A549 (cell line): ENCODE results near the gene ALDH1L1. TPM values are rescaled to one million over a fixed set of nuclear protein-coding genes. Genes with fewer than 3 reads are reported as not detected.
A peak's percentile ranks its signal among the peaks of the same experiment; 100 is the strongest.

Experiments used
- ATAC-seq, 2 experiments: fragments of 200-7000 bp in 1 of 2; fragments of >200 bp in 1 of 2; cut with Nextera tagmentation in 1 of 2; cut with Tn5 transposase in 1 of 2; 3 replicates each; pipeline versions ENCODE4 v1.8.0 to v1.9.1; 2018 to 2020; ENCODE audit warnings: mild to moderate bottlenecking in 1 of 2, moderate library complexity in 1 of 2
- CTCF ChIA-PET: fragments of 300-600 bp; sonication (Branson Sonifier 250); formaldehyde crosslinking; extraction: SDS; loops from one replicate; lab custom pipeline; 2021; ENCODE audit warnings: antibody characterized with exemption, inconsistent platforms; lab: Yijun Ruan, JAX
- POLR2A ChIA-PET: fragments of 350-600 bp; formaldehyde crosslinking; extraction: SDS; loops from one replicate; lab custom pipeline; 2021; ENCODE audit warnings: antibody characterized with exemption, inconsistent platforms; lab: Yijun Ruan, JAX
- DNase-seq, 2 experiments: peaks; one replicate each; pipeline versions ENCODE4 v3.0.0 to v3.0.0-alpha.2; 2011 to 2016; ENCODE audit warnings: low read depth in 1 of 2, low spot score in 1 of 2
- FAIRE-seq: peaks from 2 replicates; lab custom pipeline; 2011; peaks lifted over from hg19 to GRCh38; lab: Jason Lieb, UNC
- H3K27ac ChIP-seq, 2 experiments: fragments of >200 bp; sonication (Bioruptor Twin); formaldehyde crosslinking; 3 replicates each; pipeline ENCODE4 v1.5.1; 2016 to 2017
- H3K4me1 ChIP-seq: fragments of >200 bp; sonication (Bioruptor Twin); formaldehyde crosslinking; 3 replicates; pipeline ENCODE4 v1.6.1; 2016
- H3K4me2 ChIP-seq: fragments of >200 bp; sonication (Bioruptor Twin); formaldehyde crosslinking; 3 replicates; pipeline ENCODE4 v1.6.1; 2016
- H3K4me3 ChIP-seq: fragments of >200 bp; sonication (Bioruptor Twin); formaldehyde crosslinking; 3 replicates; pipeline ENCODE4 v1.5.1; 2016
- H3K9me3 ChIP-seq: fragments of >200 bp; sonication (Bioruptor Twin); formaldehyde crosslinking; 3 replicates; pipeline ENCODE4 v1.6.1; 2016
- BHLHE40 ChIP-seq: IDR thresholded peaks from 2 replicates; pipeline ENCODE4 v1.6.1; 2012; ENCODE audit warnings: low read depth, low read length, inconsistent platforms
- CBX2 ChIP-seq: fragments of 200-600 bp; sonication (generic); IDR thresholded peaks from 2 replicates; pipeline ENCODE4 v1.6.1; 2016; ENCODE audit warnings: low read depth, mild to moderate bottlenecking, borderline replicate concordance
- CBX8 ChIP-seq: fragments of 200-600 bp; sonication (generic); IDR thresholded peaks from 2 replicates; pipeline ENCODE4 v1.6.1; 2016
- CEBPB ChIP-seq, 2 experiments: fragments of >200 bp in 1 of 2; sonication (Bioruptor Twin) in 1 of 2; formaldehyde crosslinking in 1 of 2; IDR thresholded peaks; 2 replicates each; pipeline ENCODE4 v1.6.1; 2012 to 2016
- CHD2 ChIP-seq: fragments of 150-350 bp; IDR thresholded peaks from 2 replicates; pipeline ENCODE4 v1.6.1; 2014; ENCODE audit warnings: low read length; ENCODE audit not compliant: partially characterized antibody
- CHD4 ChIP-seq: fragments of 200-600 bp; sonication (generic); IDR thresholded peaks from 2 replicates; pipeline ENCODE4 v1.6.1; 2016; ENCODE audit warnings: antibody characterized with exemption, mild to moderate bottlenecking, borderline replicate concordance
- CTCF ChIP-seq: fragments of >200 bp; sonication (Bioruptor Twin); formaldehyde crosslinking; IDR thresholded peaks from 3 replicates; pipeline ENCODE4 v1.5.1; 2016
- EHF ChIP-seq: fragments of 250-450 bp; sonication (Bioruptor Pico); IDR thresholded peaks from 2 replicates; pipeline ENCODE4 v1.5.0; 2020; ENCODE audit warnings: mild to moderate bottlenecking
- FOSL2 ChIP-seq, 2 experiments: fragments of 450-650 bp in 1 of 2; fragments of >200 bp in 1 of 2; sonication (Bioruptor Twin) in 1 of 2; formaldehyde crosslinking; IDR thresholded peaks; 2 replicates each; pipeline versions ENCODE4 v1.5.0 to v1.6.1; 2016 to 2020; ENCODE audit warnings: mild to moderate bottlenecking in 1 of 2, moderate library complexity in 1 of 2
- GATA3 ChIP-seq: IDR thresholded peaks from 2 replicates; pipeline ENCODE4 v1.6.1; 2012; ENCODE audit warnings: borderline replicate concordance
- HEYL ChIP-seq: fragments of 250-450 bp; sonication (Bioruptor Pico); IDR thresholded peaks from 2 replicates; pipeline ENCODE4 v1.8.0; 2021; ENCODE audit warnings: mild to moderate bottlenecking, moderate library complexity
- HOXB13 ChIP-seq: fragments of 250-450 bp; sonication (Bioruptor Pico); IDR thresholded peaks from 2 replicates; pipeline ENCODE4 v1.5.0; 2020; ENCODE audit warnings: low read depth, mild to moderate bottlenecking, moderate library complexity
- HOXB5 ChIP-seq: fragments of 250-450 bp; sonication (Bioruptor Pico); IDR thresholded peaks from 2 replicates; pipeline ENCODE4 v1.5.0; 2020; ENCODE audit warnings: mild to moderate bottlenecking, moderate library complexity
- JUN ChIP-seq, 2 experiments: fragments of >200 bp; sonication (Bioruptor Twin); formaldehyde crosslinking; IDR thresholded peaks; 2 replicates in 1 of 2; 3 replicates in 1 of 2; pipeline ENCODE4 v1.6.1; 2016 to 2017
- JUNB ChIP-seq: fragments of >200 bp; sonication (Bioruptor Twin); formaldehyde crosslinking; IDR thresholded peaks from 2 replicates; pipeline ENCODE4 v1.6.1; 2016
- MAFK ChIP-seq: fragments of 450-650 bp; IDR thresholded peaks from 2 replicates; pipeline ENCODE4 v1.6.1; 2014; ENCODE audit not compliant: partially characterized antibody
- MYC ChIP-seq: IDR thresholded peaks from 2 replicates; pipeline ENCODE4 v1.6.1; 2012; ENCODE audit warnings: mild to moderate bottlenecking, inconsistent platforms, low read length, improper control_type of control experiment, borderline replicate concordance
- NPAS2 ChIP-seq: fragments of 250-450 bp; sonication (Bioruptor Pico); IDR thresholded peaks from 2 replicates; pipeline ENCODE4 v1.8.0; 2022; ENCODE audit warnings: mild to moderate bottlenecking, moderate library complexity, borderline replicate concordance
- NR3C1 ChIP-seq: fragments of >200 bp; sonication (Bioruptor Twin); formaldehyde crosslinking; IDR thresholded peaks from 3 replicates; pipeline ENCODE4 v1.6.1; 2017
- PHF8 ChIP-seq: fragments of 200-600 bp; sonication (generic); IDR thresholded peaks from 2 replicates; pipeline ENCODE4 v1.6.1; 2016; ENCODE audit warnings: low read depth, mild to moderate bottlenecking, antibody characterized with exemption, moderate library complexity, borderline replicate concordance
- RARB ChIP-seq: fragments of 250-450 bp; sonication (Bioruptor Pico); IDR thresholded peaks from 2 replicates; pipeline ENCODE4 v1.8.0; 2021; ENCODE audit warnings: mild to moderate bottlenecking, moderate library complexity
- RCOR1 ChIP-seq: fragments of 150-350 bp; IDR thresholded peaks from 2 replicates; pipeline ENCODE4 v1.6.1; 2014; ENCODE audit warnings: antibody characterized with exemption, low read length, low read depth
- SMC3 ChIP-seq: fragments of >200 bp; sonication (Bioruptor Twin); formaldehyde crosslinking; IDR thresholded peaks from 3 replicates; pipeline ENCODE4 v1.6.1; 2018; ENCODE audit warnings: inconsistent platforms
- TFCP2L1 ChIP-seq: fragments of 250-450 bp; sonication (Bioruptor Pico); IDR thresholded peaks from 2 replicates; pipeline ENCODE4 v1.5.0; 2021; ENCODE audit warnings: mild to moderate bottlenecking
- TP53 ChIP-seq: fragments of 250-450 bp; sonication (Bioruptor Pico); IDR thresholded peaks from 2 replicates; pipeline ENCODE4 v1.5.0; 2021; ENCODE audit warnings: mild to moderate bottlenecking, moderate library complexity
- ZC3H11A ChIP-seq: fragments of 450-650 bp; IDR thresholded peaks from 2 replicates; pipeline ENCODE4 v1.6.1; 2014; ENCODE audit warnings: antibody characterized with exemption, mild to moderate bottlenecking
- ZNF302 ChIP-seq: fragments of 250-450 bp; sonication (Bioruptor Pico); IDR thresholded peaks from 2 replicates; pipeline ENCODE4 v1.9.0; 2021; ENCODE audit warnings: inconsistent platforms, mild to moderate bottlenecking, moderate library complexity
- ZSCAN20 ChIP-seq: fragments of 250-450 bp; sonication (Bioruptor Pico); IDR thresholded peaks from 2 replicates; pipeline ENCODE4 v1.8.0; 2022; ENCODE audit warnings: mild to moderate bottlenecking, moderate library complexity
- WGBS: methylation state at CpG from one replicate; pipeline ENCODE4 v1.1.6; 2017; ENCODE audit errors: missing lambda C conversion rate; 5-methylcytosine and 5-hydroxymethylcytosine counted together
- polyA plus RNA-seq, 4 experiments: library from polyadenylated mRNA; depleted of rRNA in 3 of 4; stranded (reverse); fragments of >200 nt; fragmentation: RNase III in 1 of 4; extraction: RNeasy Plus Mini Kit Qiagen cat#74134 plus additional on column Dnase treatment in 1 of 4; gene quantifications; 2 replicates in 3 of 4; 3 replicates in 1 of 4; pipeline ENCODE4 v1.2.3, GENCODE V29; 2011 to 2017
- TF ChIP-seq, protein P1 (sequence below): IDR thresholded peaks from 2 replicates; pipeline ENCODE4 v1.6.1; 2012
- TF ChIP-seq, protein P2 (sequence below): fragments of >200 bp; sonication (Bioruptor Twin); formaldehyde crosslinking; IDR thresholded peaks from 3 replicates; pipeline ENCODE4 v1.6.1; 2016

The ALDH1L1 gene
- polyA plus RNA-seq, 2 of the 4 experiments (the other 2 are of a cell fraction) = 0.14 to 0.18 TPM

DNA sequence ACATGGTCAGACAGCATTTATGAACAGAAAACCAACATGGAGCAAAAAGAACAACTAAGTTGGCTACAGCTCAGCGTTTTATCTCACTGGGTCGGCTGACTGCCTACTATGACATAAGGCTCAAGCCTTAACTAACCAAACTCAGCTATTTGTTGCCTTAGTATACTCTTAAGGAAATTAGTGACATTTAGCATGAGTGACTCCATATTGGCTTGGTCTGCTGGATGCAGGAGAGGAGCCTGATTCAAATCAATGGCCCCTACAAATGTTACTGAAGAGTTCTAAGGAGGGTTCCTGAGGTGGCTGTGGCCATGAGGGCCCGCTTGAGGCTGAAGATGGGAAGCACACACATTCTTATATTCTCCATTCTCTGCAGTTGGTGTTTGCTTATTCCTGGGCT, 20.1 kb upstream of the ALDH1L1 start:
- no peak overlapping the region for H3K4me2 ChIP-seq
- ATAC-seq = no peak
- no peaks in the 10 kb centered on the region for H3K9me3 ChIP-seq
- no peak for FAIRE-seq
- TF ChIP-seq TP53 (CRISPR knock-in tag) = no peak
- TF ChIP-seq HEYL (CRISPR knock-in tag) = no peak
- no peak for TF ChIP-seq GATA3
- TF ChIP-seq CTCF = no peak
- no peak for TF ChIP-seq CHD4
- no peak for TF ChIP-seq ZC3H11A
- no peak for TF ChIP-seq TFCP2L1
- no peak for TF ChIP-seq BHLHE40
- no peak for TF ChIP-seq NR3C1
- TF ChIP-seq FOSL2 (IDR thresholded peaks at IDR 0.05) = no peak
- no peak for TF ChIP-seq FOSL2 (CRISPR knock-in tag; IDR thresholded peaks at IDR 0.05)
- no peak for TF ChIP-seq RCOR1
- TF ChIP-seq MAFK = no peak
- no peak for TF ChIP-seq JUN (IDR thresholded peaks at IDR 0.05)
- no peak overlapping the region for H3K27ac ChIP-seq
- no peaks in the 10 kb centered on the region for H3K4me1 ChIP-seq
- WGBS = 43% methylated on average over 3 of the region's 3 CpGs
- ChIA-PET POLR2A (no interaction called here), CTCF (interaction anchor here (1.9 to 4.0 kb wide), 2 partner anchors 8 to 12 kb away, joined by 5 to 13 read pairs; no protein-coding TSS in a partner anchor)
- DNase-seq = no peak
- no peak overlapping the region for H3K4me3 ChIP-seq

GRCh38 chr3:126199256-126199655, 18.9 kb upstream of the ALDH1L1 start:
- ChIA-PET POLR2A (no interaction called here), CTCF (interaction anchor here (1.2 to 4.0 kb wide), 9 partner anchors 9 to 197 kb away, joined by 3 to 15 read pairs (median 4); no protein-coding TSS in a partner anchor)
- Histone ChIP-seq H3K4me1 (no peaks in the 10 kb centered on the region), H3K4me3 (no peak overlapping the region), H3K9me3 (0 out of 3 replicates have a peak, but pooled peaks cover under 1% of the 10 kb centered on the region), H3K27ac (no peak overlapping the region), H3K4me2 (no peak overlapping the region)
- no peak for FAIRE-seq
- no peak for DNase-seq
- ATAC-seq = no peak
- 60% methylated on average over 2 of the region's 2 CpGs for WGBS
- no peak for TF ChIP-seq PHF8
- peak; percentile 36 for TF ChIP-seq MAFK

GRCh38 chr3:126197854-126198584, 17.6 kb upstream of the ALDH1L1 start:
- H3K4me2 ChIP-seq = no peak overlapping the region
- FAIRE-seq (no peak), ATAC-seq (peak; percentile 95 to 97), DNase-seq (peak; percentile 63 to 72)
- WGBS = 33% methylated on average over 7 of the region's 7 CpGs
- no peak overlapping the region for H3K27ac ChIP-seq
- ChIA-PET CTCF (interaction anchor here (0.6 to 4.0 kb wide), 11 partner anchors 10 to 399 kb away, joined by 3 to 15 read pairs (median 4); no protein-coding TSS in a partner anchor), POLR2A (no interaction called here)
- 0 out of 3 replicates have a peak, but pooled peaks cover 2% of the 10 kb centered on the region for H3K9me3 ChIP-seq
- H3K4me3 ChIP-seq = no peak overlapping the region
- no peaks in the 10 kb centered on the region for H3K4me1 ChIP-seq
- TF ChIP-seq RCOR1 = no peak
- no peak for TF ChIP-seq TP53 (CRISPR knock-in tag)
- no peak for TF ChIP-seq CEBPB (IDR thresholded peaks at IDR 0.05)
- TF ChIP-seq EHF = no peak
- no peak for TF ChIP-seq NPAS2 (CRISPR knock-in tag)
- TF ChIP-seq JUNB = no peak
- 0 out of 3 replicates have a peak, but pooled peaks have one; percentile 20 for TF ChIP-seq SMC3
- no peak for TF ChIP-seq CHD2
- no peak for TF ChIP-seq ZSCAN20 (CRISPR knock-in tag)
- no peak for TF ChIP-seq CBX2
- TF ChIP-seq CBX8 = no peak
- peak; percentile 40 for TF ChIP-seq CTCF
- TF ChIP-seq, protein P1, sequence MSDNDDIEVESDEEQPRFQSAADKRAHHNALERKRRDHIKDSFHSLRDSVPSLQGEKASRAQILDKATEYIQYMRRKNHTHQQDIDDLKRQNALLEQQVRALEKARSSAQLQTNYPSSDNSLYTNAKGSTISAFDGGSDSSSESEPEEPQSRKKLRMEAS = no peak
- no peak for TF ChIP-seq HOXB13 (CRISPR knock-in tag)
- TF ChIP-seq, protein P2, sequence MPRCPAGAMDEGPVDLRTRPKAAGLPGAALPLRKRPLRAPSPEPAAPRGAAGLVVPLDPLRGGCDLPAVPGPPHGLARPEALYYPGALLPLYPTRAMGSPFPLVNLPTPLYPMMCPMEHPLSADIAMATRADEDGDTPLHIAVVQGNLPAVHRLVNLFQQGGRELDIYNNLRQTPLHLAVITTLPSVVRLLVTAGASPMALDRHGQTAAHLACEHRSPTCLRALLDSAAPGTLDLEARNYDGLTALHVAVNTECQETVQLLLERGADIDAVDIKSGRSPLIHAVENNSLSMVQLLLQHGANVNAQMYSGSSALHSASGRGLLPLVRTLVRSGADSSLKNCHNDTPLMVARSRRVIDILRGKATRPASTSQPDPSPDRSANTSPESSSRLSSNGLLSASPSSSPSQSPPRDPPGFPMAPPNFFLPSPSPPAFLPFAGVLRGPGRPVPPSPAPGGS = no peak
- TF ChIP-seq ZNF302 (CRISPR knock-in tag) = no peak
- TF ChIP-seq MYC = no peak
- no peak for TF ChIP-seq HOXB5 (CRISPR knock-in tag)
- no peak for TF ChIP-seq TFCP2L1
- no peak for TF ChIP-seq RARB (CRISPR knock-in tag)
